Naive B cell (primary cell): ENCODE results near the gene QRICH2. TPM values are rescaled to one million over a fixed set of nuclear protein-coding genes. Genes with fewer than 3 reads are reported as not detected.
"Not testable (repeated sequence)": the region's sequence is repeated elsewhere in the genome, so short reads cannot be mapped to it uniquely, and the experiment has no call there.

Source experiments
- ATAC-seq, 2 donors: fragments of 150-1000 bp; cut with Tn5 transposase; 2 replicates each; pipeline ENCODE4 v1.10.0; 2021; ENCODE audit warnings: low read depth in 2 of 2, mild to moderate bottlenecking in 2 of 2, moderate library complexity in 2 of 2
- DNase-seq: peaks from one replicate; pipeline ENCODE4 v3.0.0; 2022
- H3K27ac Mint-ChIP-seq, 6 donors: one replicate each; pipeline ENCODE4 v1.8.0; 2020 to 2022; ENCODE audit warnings: mild to moderate bottlenecking in 6 of 6, mixed read lengths in 6 of 6, moderate library complexity in 5 of 6, inconsistent platforms in 2 of 6
- H3K27me3 Mint-ChIP-seq, 3 donors: one replicate each; pipeline ENCODE4 v1.8.0; 2021 to 2022; ENCODE audit warnings: mixed read lengths in 3 of 3, mild to moderate bottlenecking in 1 of 3
- H3K36me3 Mint-ChIP-seq, 2 donors: one replicate each; pipeline ENCODE4 v1.8.0; 2020 to 2022; ENCODE audit warnings: mixed read lengths in 2 of 2, inconsistent platforms in 1 of 2, mild to moderate bottlenecking in 1 of 2
- H3K4me1 Mint-ChIP-seq, 3 donors: one replicate each; pipeline ENCODE4 v1.8.0; 2020 to 2022; ENCODE audit warnings: mixed read lengths in 3 of 3, inconsistent platforms in 1 of 3, mild to moderate bottlenecking in 1 of 3, moderate library complexity in 1 of 3
- H3K4me3 Mint-ChIP-seq, 8 donors: one replicate each; pipeline ENCODE4 v1.8.0; 2020 to 2022; ENCODE audit warnings: mild to moderate bottlenecking in 8 of 8, mixed read lengths in 8 of 8, moderate library complexity in 8 of 8, inconsistent platforms in 2 of 8
- H3K9me3 Mint-ChIP-seq, 7 donors: one replicate each; pipeline ENCODE4 v1.8.0; 2020 to 2022; ENCODE audit warnings: mixed read lengths in 7 of 7, mild to moderate bottlenecking in 5 of 7, inconsistent platforms in 2 of 7, moderate library complexity in 1 of 7
- polyA plus RNA-seq, 6 donors: library from polyadenylated mRNA; unstranded; fragments of 300-500 nt; fragmentation: Illumina TruSeq; gene quantifications; one replicate each; pipeline ENCODE4 v1.2.3, GENCODE V29; 2021; ENCODE audit warnings: low read depth in 6 of 6

Gene QRICH2
- polyA plus RNA-seq, 6 donors from 2014 or later, result 0.20 to 0.38 TPM; not detected in 4

DNA sequence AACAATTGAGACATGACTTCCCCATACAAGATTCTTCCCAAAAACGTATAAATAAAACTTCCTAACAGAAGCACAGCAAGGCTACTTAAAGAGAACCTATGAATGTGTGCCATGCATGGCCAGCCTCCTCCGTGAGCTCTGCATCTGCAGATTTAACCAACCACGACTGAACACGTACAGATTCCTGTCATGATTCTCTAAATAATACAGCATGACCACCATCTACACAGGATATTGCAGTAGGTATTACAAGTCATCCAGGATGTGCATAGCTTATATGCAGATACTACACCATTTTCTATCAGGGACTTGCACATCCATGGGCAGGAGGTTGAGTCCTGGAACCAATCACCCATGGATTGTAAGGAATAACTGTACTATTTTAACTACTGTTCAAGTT lies 1.4 kb upstream of the QRICH2 start:
- H3K36me3 Mint-ChIP-seq, result peaks cover 0 to 7% of the 10 kb centered on the region in 2 donors
- peak; percentile 65 to 74 for ATAC-seq

DNA sequence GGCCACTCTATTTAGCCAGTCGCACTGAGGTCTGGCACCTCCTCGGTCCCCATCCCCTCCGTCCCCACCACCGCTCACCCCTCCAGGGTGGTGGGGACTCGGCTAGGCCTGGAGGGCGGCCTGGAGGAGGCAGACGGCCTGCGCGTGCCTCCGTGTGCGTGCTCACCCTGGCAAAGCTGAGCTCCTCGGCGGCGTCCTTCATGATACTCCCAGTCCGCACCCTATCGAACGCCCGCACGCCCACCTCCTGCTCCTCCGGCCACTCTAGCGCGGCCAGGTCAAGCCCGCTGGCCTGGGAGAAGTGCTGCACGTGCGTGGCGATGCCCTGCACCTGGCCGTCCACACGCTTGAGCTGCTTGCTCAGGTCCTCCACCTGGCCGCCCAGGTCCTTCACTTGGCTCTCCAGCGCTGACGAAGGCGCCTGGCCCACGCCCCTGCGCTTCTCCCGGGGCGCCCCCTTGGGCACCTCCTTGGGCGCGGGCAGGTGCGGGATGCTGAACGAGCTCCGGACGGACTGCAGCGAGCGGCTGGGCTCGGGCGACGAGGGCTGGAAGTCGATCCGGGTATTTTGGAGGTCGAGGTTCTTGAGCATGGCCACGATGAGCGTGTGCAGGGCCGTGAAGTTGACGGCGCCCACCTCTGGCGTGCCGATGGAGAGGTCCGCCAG lies 644 bp downstream of the QRICH2 start:
- no peak for ATAC-seq
- Mint-ChIP-seq H3K9me3 (no peaks in the 10 kb centered on the region), H3K4me3 (no peak overlapping the region), H3K36me3 (no peaks in the 10 kb centered on the region), H3K4me1 (peaks cover 0 to 8% (median 7%) of the 10 kb centered on the region in 3 donors), H3K27ac (no peak overlapping the region), H3K27me3 (no peaks in the 10 kb centered on the region)
- no peak for DNase-seq

More for the DNA sequence above, 1.4 kb upstream of the QRICH2 start:
- Mint-ChIP-seq H3K9me3 (no peaks in the 10 kb centered on the region), H3K27ac (peak overlapping the region in 2 of 6 donors; percentile 13 to 34), H3K27me3 (no peaks in the 10 kb centered on the region), H3K4me3 (no peak overlapping the region), H3K4me1 (peaks cover 0 to 7% (median 5%) of the 10 kb centered on the region in 3 donors)
- DNase-seq, result no peak

DNA sequence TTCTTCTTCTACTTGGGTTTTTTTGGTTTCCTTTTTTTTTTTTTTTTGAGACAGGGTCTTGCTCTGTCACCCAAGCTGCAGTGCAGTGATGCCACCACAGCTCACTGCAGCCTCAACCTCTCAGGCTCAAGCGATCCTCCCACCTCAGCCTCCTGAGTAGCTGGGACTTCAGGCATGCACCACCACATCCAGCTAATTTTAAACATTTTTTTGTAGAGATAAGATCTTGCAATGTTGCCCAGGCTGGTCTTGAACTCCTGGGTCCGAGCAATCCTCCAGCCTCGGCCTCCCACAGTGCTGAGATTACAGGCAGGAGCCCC lies 3.0 kb downstream of the QRICH2 start:
- peak overlapping the region in 1 of 6 donors; percentile 98 for H3K27ac Mint-ChIP-seq
- H3K36me3 Mint-ChIP-seq, H3K27me3 Mint-ChIP-seq, ATAC-seq, H3K9me3 Mint-ChIP-seq, H3K4me3 Mint-ChIP-seq, H3K4me1 Mint-ChIP-seq, DNase-seq: not testable (repeated sequence)

DNA sequence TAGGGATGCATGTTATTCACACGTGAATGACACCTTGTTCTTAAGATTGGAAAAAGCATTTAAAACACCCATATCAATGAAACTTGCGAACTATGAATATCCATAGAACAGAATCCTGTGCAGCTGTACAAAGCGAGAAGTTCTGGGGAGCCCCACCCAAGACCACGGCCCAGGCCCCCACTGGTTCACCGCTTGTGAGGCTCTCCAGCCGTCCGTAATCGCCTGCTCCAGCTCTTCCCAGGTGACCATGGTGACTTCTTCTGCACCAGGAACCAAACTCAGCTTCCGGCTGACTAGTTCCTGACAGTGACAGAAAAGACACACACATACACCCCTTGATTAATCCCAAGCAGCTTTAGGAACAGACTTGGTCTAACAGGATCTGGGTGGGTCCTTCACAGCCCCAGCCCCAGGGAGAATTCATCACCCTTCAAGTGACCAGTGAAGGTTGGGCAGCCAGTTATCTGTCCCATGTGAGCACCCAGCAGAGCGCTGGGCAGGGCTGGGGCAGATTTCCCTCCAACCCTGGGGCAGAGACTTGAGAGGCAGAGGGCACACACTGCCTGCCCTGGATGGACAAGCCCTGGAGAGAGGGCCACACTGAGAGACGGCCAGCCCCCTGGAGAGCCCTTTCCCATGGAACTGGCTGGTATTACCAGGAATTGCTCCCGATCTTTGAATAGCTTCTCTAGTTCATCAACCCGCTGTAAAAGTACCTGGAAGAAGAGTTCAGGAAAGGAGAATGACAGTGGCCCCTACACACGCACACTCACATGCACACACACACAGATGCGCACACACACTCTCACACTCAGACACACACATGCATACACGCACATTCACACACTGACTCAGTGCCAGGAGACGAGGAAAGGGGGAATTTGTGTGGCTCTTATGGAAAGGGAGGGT lies 3.6 kb downstream of the QRICH2 start:
- H3K36me3 Mint-ChIP-seq, result no peaks in the 10 kb centered on the region
- H3K4me1 Mint-ChIP-seq, result peaks cover 0 to 6% (median 5%) of the 10 kb centered on the region in 3 donors
- peak overlapping the region in 1 of 8 donors; percentile 48 for H3K4me3 Mint-ChIP-seq
- no peaks in the 10 kb centered on the region for H3K27me3 Mint-ChIP-seq
- ATAC-seq (no peak), DNase-seq (no peak)
- peak overlapping the region in 2 of 6 donors; percentile 26 to 98 for H3K27ac Mint-ChIP-seq
- no peaks in the 10 kb centered on the region for H3K9me3 Mint-ChIP-seq

DNA sequence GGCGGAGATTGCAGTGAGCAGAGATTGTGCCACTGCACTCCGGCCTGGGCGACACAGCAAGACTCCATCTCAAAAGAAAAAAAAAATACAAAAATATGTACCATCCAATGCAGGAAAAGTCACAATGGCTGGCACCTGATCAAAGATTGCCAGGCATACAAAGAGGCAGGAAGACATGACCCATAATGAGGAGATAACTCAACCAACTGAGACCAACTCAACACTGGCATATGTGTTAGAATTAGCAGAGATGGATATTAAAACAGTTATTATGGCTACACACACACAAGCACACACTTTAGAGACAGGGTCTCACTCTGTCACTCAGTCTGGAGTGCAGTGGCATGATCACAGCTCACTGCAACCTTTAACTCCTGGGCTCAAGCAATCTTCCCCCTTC lies 10.6 kb downstream of the QRICH2 start:
- H3K27ac Mint-ChIP-seq, result no peak overlapping the region
- no peaks in the 10 kb centered on the region for H3K4me1 Mint-ChIP-seq
- no peaks in the 10 kb centered on the region for H3K9me3 Mint-ChIP-seq
- H3K4me3 Mint-ChIP-seq, result no peak overlapping the region
- H3K27me3 Mint-ChIP-seq, result no peaks in the 10 kb centered on the region
- DNase-seq (no peak), ATAC-seq (no peak)
- no peaks in the 10 kb centered on the region for H3K36me3 Mint-ChIP-seq

DNA sequence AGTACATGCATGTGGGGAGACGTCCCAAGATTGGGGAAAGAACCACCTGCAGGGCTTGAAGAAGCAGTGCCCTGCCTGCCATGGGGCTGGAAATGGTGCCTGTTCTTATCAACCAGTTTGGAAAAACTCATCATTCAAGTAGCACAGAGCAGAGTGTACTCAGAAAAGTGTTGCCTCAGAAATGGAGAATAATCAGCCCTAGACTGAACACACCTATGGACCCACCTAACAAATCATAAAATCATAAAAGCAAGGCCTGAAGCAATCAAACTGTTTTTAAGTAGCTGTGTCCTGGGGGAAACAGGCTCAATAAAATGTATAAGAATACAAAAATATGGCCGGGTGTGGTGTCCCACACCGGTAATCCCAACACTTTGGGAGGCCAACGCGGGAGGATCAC lies 11.2 kb downstream of the QRICH2 start:
- Mint-ChIP-seq H3K9me3 (no peaks in the 10 kb centered on the region), H3K4me3 (no peak overlapping the region), H3K27me3 (no peaks in the 10 kb centered on the region), H3K36me3 (no peaks in the 10 kb centered on the region), H3K4me1 (no peaks in the 10 kb centered on the region), H3K27ac (no peak overlapping the region)
- no peak for ATAC-seq
- no peak for DNase-seq

DNA sequence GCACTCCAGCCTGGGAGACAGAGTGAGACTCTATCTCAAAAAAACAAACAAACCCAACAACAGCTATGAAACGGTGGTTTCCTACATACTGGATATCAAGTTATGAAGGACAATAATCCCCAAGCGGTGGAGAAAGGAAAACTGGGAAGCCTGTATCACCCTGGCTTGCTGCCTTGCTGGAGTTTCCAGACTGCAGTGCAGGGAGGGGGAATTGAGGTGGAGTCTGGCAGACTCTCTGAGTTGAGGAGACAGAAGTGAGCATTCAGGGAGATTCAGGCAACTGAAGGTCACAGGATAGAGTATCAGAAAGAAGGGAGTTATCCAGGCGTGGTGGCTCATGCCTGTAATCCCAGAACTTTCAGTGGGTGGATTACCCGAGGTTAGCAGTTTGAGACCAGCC lies 11.9 kb downstream of the QRICH2 start:
- H3K27ac Mint-ChIP-seq, result no peak overlapping the region
- ATAC-seq (no peak), DNase-seq (no peak)
- H3K9me3 Mint-ChIP-seq, result no peaks in the 10 kb centered on the region
- no peak overlapping the region for H3K4me3 Mint-ChIP-seq
- no peaks in the 10 kb centered on the region for H3K4me1 Mint-ChIP-seq
- H3K36me3 Mint-ChIP-seq, result no peaks in the 10 kb centered on the region
- no peaks in the 10 kb centered on the region for H3K27me3 Mint-ChIP-seq

DNA sequence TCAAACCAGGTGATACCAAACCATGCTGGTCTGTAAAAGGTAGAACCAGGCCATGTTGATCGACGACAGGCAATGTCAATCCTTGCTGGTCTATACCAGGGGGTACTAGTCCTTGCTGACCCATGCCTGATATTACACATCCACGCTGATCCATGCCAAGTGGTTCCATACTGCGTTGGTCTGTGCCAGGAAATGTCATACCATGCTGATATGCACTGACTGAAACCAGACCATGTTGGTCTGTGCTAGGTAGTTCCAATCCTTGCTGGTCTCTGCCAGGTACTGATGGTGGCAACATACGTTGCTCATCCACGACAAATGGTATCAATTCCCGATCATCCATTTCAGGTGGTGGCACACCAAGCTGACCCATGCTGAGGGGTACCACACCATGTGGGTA lies 15.0 kb downstream of the QRICH2 start:
- H3K27me3 Mint-ChIP-seq, result no peaks in the 10 kb centered on the region
- no peak for DNase-seq
- H3K4me3 Mint-ChIP-seq, result no peak overlapping the region
- no peak overlapping the region for H3K27ac Mint-ChIP-seq
- H3K4me1 Mint-ChIP-seq, result no peaks in the 10 kb centered on the region
- no peaks in the 10 kb centered on the region for H3K9me3 Mint-ChIP-seq
- H3K36me3 Mint-ChIP-seq, result no peaks in the 10 kb centered on the region
- no peak for ATAC-seq

DNA sequence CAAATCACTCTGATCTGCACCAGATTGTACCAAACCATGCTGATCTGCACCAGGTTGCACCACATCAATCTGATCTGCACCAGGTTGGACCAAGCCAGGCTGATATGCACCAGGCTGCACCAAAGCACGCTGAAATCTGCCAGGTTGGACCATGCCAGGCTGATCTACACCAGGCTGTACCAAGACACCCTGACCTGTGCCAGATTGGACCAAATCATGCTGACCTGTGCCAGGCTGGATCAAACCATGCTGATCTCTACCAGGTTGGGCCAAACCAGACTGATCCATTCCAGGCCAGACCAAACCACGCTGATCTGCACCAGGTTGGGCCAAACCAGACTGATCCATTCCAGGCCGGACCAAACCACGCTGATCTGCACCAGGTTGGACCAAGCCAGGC lies 15.5 kb downstream of the QRICH2 start:
- DNase-seq (no peak), ATAC-seq (no peak)
- Mint-ChIP-seq H3K4me1 (no peaks in the 10 kb centered on the region), H3K9me3 (no peaks in the 10 kb centered on the region), H3K36me3 (no peaks in the 10 kb centered on the region), H3K27ac (no peak overlapping the region), H3K27me3 (no peaks in the 10 kb centered on the region), H3K4me3 (no peak overlapping the region)

DNA sequence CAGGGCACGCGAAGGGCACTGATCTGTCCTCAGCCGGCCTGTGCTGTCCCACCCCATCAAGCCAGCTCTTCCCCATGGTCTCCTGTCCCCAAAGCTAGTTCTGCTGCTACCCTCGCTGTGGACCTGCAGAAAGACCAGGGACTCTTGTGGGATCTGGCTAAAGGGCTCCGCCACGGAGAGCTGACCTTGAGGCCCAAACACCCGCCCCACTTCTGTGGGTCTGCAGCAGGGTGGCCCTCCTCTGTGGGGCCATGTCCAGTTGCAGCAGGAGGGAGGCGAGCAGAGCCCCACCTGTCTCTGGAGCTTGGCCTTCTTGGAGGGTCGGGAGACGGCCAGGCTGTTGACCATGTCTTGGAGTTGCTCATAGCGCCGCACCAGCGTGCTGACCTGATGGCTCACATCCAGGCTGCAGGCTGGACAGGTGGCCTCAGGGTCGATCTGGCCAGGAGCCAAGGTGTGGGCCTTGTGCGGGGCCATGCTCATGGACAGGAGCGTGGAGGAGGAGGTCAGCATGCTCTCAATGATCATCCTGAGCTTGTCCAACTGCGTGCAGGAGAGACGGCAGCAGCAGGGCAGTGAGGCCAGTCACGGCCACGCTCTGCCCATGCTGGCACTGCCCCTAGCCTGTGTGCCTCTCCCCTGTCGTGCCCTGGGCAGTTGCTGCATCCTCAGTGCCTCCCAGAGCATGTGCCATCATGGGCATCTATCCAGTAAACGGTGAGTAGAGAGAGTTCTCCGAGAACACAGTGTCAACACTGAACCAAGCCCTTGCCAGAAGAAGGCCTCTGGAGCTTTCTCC lies 26.3 kb downstream of the QRICH2 start:
- Mint-ChIP-seq H3K4me1 (peaks cover 4 to 14% (median 6%) of the 10 kb centered on the region in 3 donors), H3K36me3 (no peaks in the 10 kb centered on the region), H3K27me3 (peaks cover 0 to 5% (median 0%) of the 10 kb centered on the region in 3 donors), H3K4me3 (no peak overlapping the region), H3K9me3 (no peaks in the 10 kb centered on the region), H3K27ac (no peak overlapping the region)
- no peak for DNase-seq
- ATAC-seq, result no peak

DNA sequence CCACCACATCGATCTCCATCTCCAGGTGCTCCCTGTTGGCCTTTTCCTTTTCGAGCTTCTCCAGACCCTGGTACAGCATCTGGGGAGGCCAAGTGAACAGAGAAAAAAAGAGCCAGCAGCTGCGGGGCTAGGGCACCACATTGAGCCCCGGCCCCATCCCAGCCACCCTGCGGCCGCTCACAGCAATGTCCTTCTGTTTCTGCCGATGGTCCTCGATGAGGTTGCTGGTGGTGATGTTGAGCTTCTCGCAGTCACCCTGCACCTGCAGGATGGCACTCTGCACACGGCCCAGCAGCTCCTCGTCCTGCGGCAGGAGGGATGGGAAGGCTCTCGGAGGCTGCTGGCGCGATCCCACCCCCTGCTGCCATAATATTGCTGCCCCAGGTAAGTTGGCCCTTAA lies 27.4 kb downstream of the QRICH2 start:
- ATAC-seq, result no peak
- no peak overlapping the region for H3K4me3 Mint-ChIP-seq
- H3K36me3 Mint-ChIP-seq, result no peaks in the 10 kb centered on the region
- H3K27me3 Mint-ChIP-seq, result peaks cover 0 to 5% (median 0%) of the 10 kb centered on the region in 3 donors
- no peak overlapping the region for H3K27ac Mint-ChIP-seq
- no peak for DNase-seq
- H3K9me3 Mint-ChIP-seq, result no peaks in the 10 kb centered on the region
- H3K4me1 Mint-ChIP-seq, result peaks cover 11 to 25% (median 17%) of the 10 kb centered on the region in 3 donors

DNA sequence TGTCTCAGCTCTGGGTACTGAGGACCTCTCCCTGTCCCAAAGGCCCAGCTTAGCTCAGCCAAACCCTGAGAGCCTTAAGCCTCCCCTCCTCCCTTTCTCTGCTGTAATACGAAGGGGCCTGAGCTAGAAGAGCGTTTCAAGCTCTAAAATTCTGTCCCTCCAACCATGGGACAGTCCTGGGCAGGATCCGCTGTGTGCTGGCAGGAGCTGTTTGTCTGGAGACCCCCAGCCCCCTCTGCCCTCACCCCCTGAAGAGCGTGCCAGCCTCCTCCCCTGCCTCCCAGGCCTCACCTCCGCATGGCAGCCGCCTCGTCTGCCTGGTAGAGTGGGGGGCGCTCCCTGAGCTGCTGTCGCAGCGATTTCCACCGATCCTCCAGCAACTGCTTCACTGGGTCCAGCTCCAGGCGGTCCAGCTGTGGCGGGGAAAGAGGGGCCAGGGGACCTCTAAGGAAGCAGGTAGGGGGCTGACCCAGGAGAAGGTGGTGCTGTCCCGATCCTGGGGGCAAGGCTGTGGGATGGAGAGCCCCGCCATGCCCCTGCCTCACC lies 28.3 kb downstream of the QRICH2 start:
- Mint-ChIP-seq H3K27ac (peak overlapping the region in 2 of 6 donors; percentile 56 to 69), H3K27me3 (peaks cover 0 to 5% (median 0%) of the 10 kb centered on the region in 3 donors), H3K9me3 (no peaks in the 10 kb centered on the region), H3K36me3 (no peaks in the 10 kb centered on the region), H3K4me1 (peaks cover 16 to 34% (median 25%) of the 10 kb centered on the region in 3 donors), H3K4me3 (peak overlapping the region in 1 of 8 donors; percentile 45)
- ATAC-seq (no peak), DNase-seq (no peak)
